ENCODE results near the gene PLEKHM3.

The PLEKHM3 gene

GRCh38 chr2:207854484-207855440 is 170.6 kb downstream of the PLEKHM3 start:
- H3K4me3 Mint-ChIP-seq = no peak overlapping the region
- peaks cover 6 to 9% of the 10 kb centered on the region in 2 donors for H3K36me3 Mint-ChIP-seq
- no peaks in the 10 kb centered on the region for H3K27me3 Mint-ChIP-seq
- no peaks in the 10 kb centered on the region for H3K4me1 Mint-ChIP-seq
- no peak for ATAC-seq (replicated peaks)
- DNase-seq = no peak
- no peaks in the 10 kb centered on the region for H3K9me3 Mint-ChIP-seq
- H3K27ac Mint-ChIP-seq = no peak overlapping the region

DNA sequence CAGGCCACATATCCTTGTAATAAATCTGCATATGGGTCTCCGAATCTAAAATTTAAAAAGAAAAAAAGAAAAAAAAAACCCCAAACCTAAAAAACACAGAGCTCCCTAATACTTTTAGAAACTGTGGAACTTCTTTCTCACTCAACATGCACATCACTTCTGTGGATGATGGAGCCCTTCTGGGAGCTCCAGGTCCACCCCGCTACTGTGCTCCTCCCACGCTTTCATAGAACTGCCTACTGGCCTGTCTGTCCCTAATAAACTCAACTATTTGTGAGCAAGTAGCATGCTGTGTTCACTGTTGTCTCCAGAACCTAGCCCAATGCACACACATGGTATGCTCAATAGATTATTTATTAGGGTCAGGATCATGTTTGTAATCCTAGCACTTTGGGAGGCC is 172.5 kb downstream of the PLEKHM3 start:
- Mint-ChIP-seq H3K27ac (no peak overlapping the region), H3K4me1 (peaks cover 6 to 9% of the 10 kb centered on the region in 2 donors), H3K27me3 (no peaks in the 10 kb centered on the region), H3K4me3 (no peak overlapping the region), H3K9me3 (no peaks in the 10 kb centered on the region), H3K36me3 (peaks cover 6 to 14% of the 10 kb centered on the region in 2 donors)
- no peak for ATAC-seq (replicated peaks)
- no peak for DNase-seq

DNA sequence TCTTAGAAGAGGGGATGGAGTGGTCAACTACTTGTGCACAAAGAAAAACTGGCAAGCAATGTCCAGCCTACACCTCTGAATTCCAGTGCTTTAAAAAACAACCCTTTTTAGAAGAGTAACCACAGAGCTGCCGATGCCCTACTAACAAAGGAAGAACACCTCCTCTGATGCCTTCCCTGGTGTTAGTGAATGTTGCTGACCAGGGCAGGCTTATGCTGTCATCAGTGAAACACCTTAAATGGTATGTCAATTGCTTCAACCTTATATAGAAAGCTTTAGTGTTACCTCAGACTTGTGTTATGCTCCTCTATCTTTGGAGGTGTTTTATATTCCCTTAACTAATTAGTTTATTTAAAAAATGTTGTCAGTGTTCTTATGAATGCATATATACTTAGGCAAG is 175.9 kb downstream of the PLEKHM3 start:
- DNase-seq (no peak), ATAC-seq (replicated peaks) (no peak)
- no peaks in the 10 kb centered on the region for H3K9me3 Mint-ChIP-seq
- H3K27ac Mint-ChIP-seq = no peak overlapping the region
- no peaks in the 10 kb centered on the region for H3K27me3 Mint-ChIP-seq
- H3K4me3 Mint-ChIP-seq = no peak overlapping the region
- H3K4me1 Mint-ChIP-seq = peaks cover 8 to 16% of the 10 kb centered on the region in 2 donors
- H3K36me3 Mint-ChIP-seq = peaks cover 6 to 10% of the 10 kb centered on the region in 2 donors

- Mint-ChIP-seq H3K4me1 (peaks cover 8 to 16% of the 10 kb centered on the region in 2 donors), H3K4me3 (no peak overlapping the region), H3K36me3 (peaks cover 6 to 10% of the 10 kb centered on the region in 2 donors), H3K27me3 (no peaks in the 10 kb centered on the region), H3K27ac (no peak overlapping the region), H3K9me3 (no peaks in the 10 kb centered on the region)
- ATAC-seq (replicated peaks) (no peak), DNase-seq (no peak)
Measured at GRCh38 chr2:207848545-207848928, 176.8 kb downstream of the PLEKHM3 start.

DNA sequence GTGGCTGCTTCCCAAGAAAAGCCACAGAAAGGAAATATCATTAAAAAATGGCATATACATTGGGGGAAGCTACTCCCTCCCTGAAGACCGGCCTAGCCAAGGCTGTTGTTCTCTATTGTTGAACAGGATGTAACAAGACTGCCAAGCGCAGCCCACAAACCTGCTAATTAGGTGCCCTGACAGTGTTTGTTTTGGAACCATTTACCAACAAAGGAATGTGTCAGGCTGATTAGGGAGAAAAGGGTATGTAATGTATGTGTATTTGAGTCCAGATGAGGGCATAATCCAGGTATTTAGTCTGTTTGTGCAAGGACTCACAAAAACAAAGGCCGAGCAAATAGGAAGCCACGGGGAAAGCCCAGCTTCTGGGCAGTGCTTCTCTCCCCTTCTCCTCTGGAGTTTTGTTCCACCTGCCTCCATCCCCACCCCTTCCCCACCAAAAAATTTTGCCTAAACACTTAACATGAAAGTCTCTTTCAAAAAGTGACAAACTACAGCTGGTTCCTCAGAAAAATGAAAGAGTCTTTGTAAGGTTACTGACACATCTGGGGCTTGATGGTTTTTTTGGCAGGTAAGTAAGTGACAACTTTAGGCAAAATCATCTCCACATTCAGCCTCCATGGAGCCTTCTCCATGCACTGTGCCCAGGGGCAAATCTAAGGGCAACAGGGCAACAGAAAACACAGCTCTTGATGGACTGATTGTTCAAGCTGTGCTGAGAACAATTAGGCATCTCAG is 177.4 kb downstream of the PLEKHM3 start:
- Mint-ChIP-seq H3K9me3 (no peaks in the 10 kb centered on the region), H3K27me3 (no peaks in the 10 kb centered on the region), H3K36me3 (peaks cover 6 to 10% of the 10 kb centered on the region in 2 donors), H3K4me1 (peaks cover 8 to 16% of the 10 kb centered on the region in 2 donors), H3K27ac (peak overlapping the region; percentile 38), H3K4me3 (peak overlapping the region; percentile 9 to 35)
- ATAC-seq (replicated peaks) (peak; percentile 56 to 69), DNase-seq (no peak)

- H3K4me3 Mint-ChIP-seq = peak overlapping the region in 1 of 2 donors; percentile 35
- peak in 1 of 2 donors; percentile 29 for ATAC-seq (replicated peaks)
- peak overlapping the region; percentile 38 for H3K27ac Mint-ChIP-seq
- DNase-seq = no peak
- H3K4me1 Mint-ChIP-seq = peaks cover 8 to 16% of the 10 kb centered on the region in 2 donors
- H3K9me3 Mint-ChIP-seq = no peaks in the 10 kb centered on the region
- peaks cover 2 to 10% of the 10 kb centered on the region in 2 donors for H3K36me3 Mint-ChIP-seq
- no peaks in the 10 kb centered on the region for H3K27me3 Mint-ChIP-seq
Measured at GRCh38 chr2:207847098-207847806, 178.1 kb downstream of the PLEKHM3 start.

DNA sequence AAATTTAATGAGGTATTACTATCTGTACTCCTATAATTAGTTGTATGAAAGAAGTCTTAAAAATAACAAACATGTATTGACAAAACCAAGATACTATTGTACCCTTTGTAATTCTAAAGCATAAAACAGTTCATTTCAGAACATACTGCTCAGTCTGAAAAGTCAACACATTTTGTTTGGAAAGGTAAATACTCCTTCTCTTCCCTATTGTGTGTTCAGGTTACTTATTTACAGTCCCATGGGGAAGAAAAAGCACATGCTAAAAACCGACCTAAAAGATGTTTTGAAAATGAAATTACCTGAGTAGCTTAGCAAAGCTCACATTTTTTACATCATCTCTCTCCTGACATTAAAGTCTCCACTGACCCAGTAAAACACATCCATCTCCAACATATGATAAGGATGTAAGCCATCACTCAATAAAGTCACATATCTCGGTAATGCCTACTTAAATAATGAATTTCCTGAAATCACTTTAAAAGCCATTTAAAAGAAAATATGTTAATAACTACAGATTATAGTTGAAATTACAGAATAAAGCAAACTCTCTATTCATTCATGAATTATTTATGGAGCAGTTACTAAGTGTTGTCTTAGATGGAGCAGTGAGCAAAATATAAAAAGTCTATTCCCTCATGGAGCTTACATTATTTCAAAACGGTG is 180.0 kb downstream of the PLEKHM3 start:
- Mint-ChIP-seq H3K9me3 (no peaks in the 10 kb centered on the region), H3K27me3 (no peaks in the 10 kb centered on the region), H3K4me3 (no peak overlapping the region), H3K27ac (no peak overlapping the region), H3K36me3 (peaks cover 0 to 9% of the 10 kb centered on the region in 2 donors), H3K4me1 (peaks cover 8 to 16% of the 10 kb centered on the region in 2 donors)
- no peak for DNase-seq
- no peak for ATAC-seq (replicated peaks)

GRCh38 chr2:207844648-207845047 is 180.7 kb downstream of the PLEKHM3 start:
- no peaks in the 10 kb centered on the region for H3K9me3 Mint-ChIP-seq
- H3K27ac Mint-ChIP-seq = no peak overlapping the region
- peaks cover 0 to 4% of the 10 kb centered on the region in 2 donors for H3K36me3 Mint-ChIP-seq

DNA sequence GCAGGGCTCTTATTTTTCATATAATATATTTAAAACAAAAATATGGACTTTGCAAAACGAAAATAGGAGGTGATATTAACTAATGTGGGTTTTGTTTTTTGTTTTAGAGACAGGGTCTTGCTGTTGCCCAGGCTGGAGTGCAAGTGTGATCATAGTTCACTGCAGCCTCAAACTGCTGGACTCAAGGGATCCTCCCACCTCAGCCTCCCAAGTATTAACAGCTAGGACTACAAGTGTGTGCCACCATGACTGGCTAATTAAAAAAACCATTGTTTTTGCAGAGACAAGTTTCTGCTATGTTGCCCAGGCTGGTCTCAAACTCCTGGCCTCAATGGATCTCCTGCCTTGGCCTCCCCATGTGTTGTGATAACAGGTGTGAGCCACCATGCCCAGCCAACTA is 185.2 kb downstream of the PLEKHM3 start:
- H3K4me1 Mint-ChIP-seq = no peaks in the 10 kb centered on the region
- H3K27ac Mint-ChIP-seq = no peak overlapping the region
- no peak overlapping the region for H3K4me3 Mint-ChIP-seq
- DNase-seq (no peak), ATAC-seq (replicated peaks) (no peak)
- no peaks in the 10 kb centered on the region for H3K27me3 Mint-ChIP-seq
- peaks cover 0 to 1% of the 10 kb centered on the region in 2 donors for H3K36me3 Mint-ChIP-seq
- no peaks in the 10 kb centered on the region for H3K9me3 Mint-ChIP-seq

More at GRCh38 chr2:207844648-207845047, 180.7 kb downstream of the PLEKHM3 start:
- DNase-seq = no peak
- ATAC-seq (replicated peaks) = no peak
- H3K4me1 Mint-ChIP-seq = peaks cover 8 to 16% of the 10 kb centered on the region in 2 donors
- no peaks in the 10 kb centered on the region for H3K27me3 Mint-ChIP-seq
- H3K4me3 Mint-ChIP-seq = no peak overlapping the region

DNA sequence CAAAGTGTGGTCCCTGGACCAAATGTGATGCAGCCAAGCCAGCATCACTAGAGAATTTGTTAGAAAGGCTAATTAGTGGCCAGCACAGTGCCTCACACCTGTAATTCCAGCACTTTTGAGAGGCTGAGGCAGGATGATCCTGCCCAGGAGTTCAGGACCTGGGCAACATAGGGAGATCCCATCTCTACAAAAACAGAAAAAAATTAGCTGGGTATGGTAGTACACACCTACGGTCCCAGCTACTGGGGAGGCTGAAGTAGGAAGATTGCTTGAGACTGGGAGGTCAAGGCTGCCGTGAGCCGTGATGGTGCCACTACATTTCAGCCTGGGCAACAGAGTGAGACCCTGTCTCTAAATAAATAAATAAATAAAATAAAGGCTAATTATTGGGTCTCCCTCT is 185.8 kb downstream of the PLEKHM3 start:
- no peaks in the 10 kb centered on the region for H3K4me1 Mint-ChIP-seq
- no peak overlapping the region for H3K27ac Mint-ChIP-seq
- DNase-seq (no peak), ATAC-seq (replicated peaks) (no peak)
- H3K36me3 Mint-ChIP-seq = peaks cover 0 to 3% of the 10 kb centered on the region in 2 donors
- no peaks in the 10 kb centered on the region for H3K27me3 Mint-ChIP-seq
- no peaks in the 10 kb centered on the region for H3K9me3 Mint-ChIP-seq
- H3K4me3 Mint-ChIP-seq = no peak overlapping the region

- Mint-ChIP-seq H3K4me1 (no peaks in the 10 kb centered on the region), H3K36me3 (peaks cover 0 to 3% of the 10 kb centered on the region in 2 donors), H3K4me3 (no peak overlapping the region), H3K27me3 (no peaks in the 10 kb centered on the region), H3K9me3 (no peaks in the 10 kb centered on the region), H3K27ac (no peak overlapping the region)
- DNase-seq (no peak), ATAC-seq (replicated peaks) (no peak)
Measured at GRCh38 chr2:207839028-207839427, 186.3 kb downstream of the PLEKHM3 start.

DNA sequence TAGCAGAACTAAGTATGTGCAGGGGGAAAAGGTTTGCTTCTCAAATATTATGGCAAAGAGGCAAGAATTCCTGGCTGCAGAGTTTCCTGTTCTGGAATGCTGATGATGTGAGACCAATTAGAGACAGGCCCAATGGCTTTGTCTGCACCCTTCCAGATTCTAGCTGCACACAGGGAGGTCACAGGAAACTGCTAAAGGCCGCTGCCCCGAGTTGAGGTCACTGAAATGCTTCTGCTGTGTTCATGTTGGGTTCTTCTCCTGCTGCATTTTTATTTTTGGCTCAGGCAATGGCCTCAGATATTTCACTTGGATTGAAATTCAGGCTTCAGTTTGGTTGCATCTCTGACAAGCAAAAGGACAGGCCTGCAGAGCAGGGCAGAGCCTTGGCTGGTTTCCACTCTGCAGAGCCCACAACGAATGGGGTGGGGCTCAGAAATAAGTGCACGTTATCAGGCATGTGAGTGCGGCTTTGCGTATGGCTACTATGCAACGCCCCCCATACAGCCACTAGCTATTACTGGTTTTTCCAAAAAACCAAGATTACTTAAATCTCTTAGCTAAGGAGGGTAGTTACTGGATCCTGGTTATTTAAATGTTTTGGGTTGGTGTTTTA is 188.7 kb downstream of the PLEKHM3 start:
- Mint-ChIP-seq H3K4me3 (no peak overlapping the region), H3K27me3 (no peaks in the 10 kb centered on the region), H3K36me3 (peaks cover 0 to 5% of the 10 kb centered on the region in 2 donors), H3K9me3 (no peaks in the 10 kb centered on the region), H3K4me1 (peaks cover 0 to 1% of the 10 kb centered on the region in 2 donors), H3K27ac (no peak overlapping the region)
- no peak for DNase-seq
- ATAC-seq (replicated peaks) = no peak

- peaks cover 0 to 6% of the 10 kb centered on the region in 2 donors for H3K36me3 Mint-ChIP-seq
- DNase-seq = no peak
- no peaks in the 10 kb centered on the region for H3K27me3 Mint-ChIP-seq
- ATAC-seq (replicated peaks) = no peak
- H3K27ac Mint-ChIP-seq = no peak overlapping the region
- no peaks in the 10 kb centered on the region for H3K9me3 Mint-ChIP-seq
- peaks cover 0 to 1% of the 10 kb centered on the region in 2 donors for H3K4me1 Mint-ChIP-seq
- no peak overlapping the region for H3K4me3 Mint-ChIP-seq
Measured at GRCh38 chr2:207835805-207836204, 189.5 kb downstream of the PLEKHM3 start.

Measured in stimulated activated naive B cell treated with anti-CD40 and anti-IgM and Interleukin-4, amounts not matched to agents 10 μg/mL and 1 μg/mL and 100 μg/mL, for 72 hours (primary cell).